ENCODE results near the gene PABPN1.

PABPN1 gene

GRCh38 chr14:23319746-23320583 lies 1.3 kb upstream of the PABPN1 start:
- Histone ChIP-seq H3K27ac (ENCODE audit: low read length) (peak overlapping the region; percentile 86), H3K27me3 (replicated peaks; ENCODE audit: insufficient read depth, low read length) (no peaks in the 10 kb centered on the region), H3K79me2 (ENCODE audit: low read length) (peaks cover 18% of the 10 kb centered on the region), H3K9me2 (replicated peaks; ENCODE audit: insufficient read depth, low read length) (no peaks in the 10 kb centered on the region), H3K9ac (ENCODE audit: low read length) (peak overlapping the region; percentile 24; the same call in 1 of the 2 replicates), H3F3A (ENCODE audit: insufficient read depth, low read length) (no peaks in the 10 kb centered on the region), H2AFZ (ENCODE audit: low read length) (peak overlapping the region; percentile 50), H3K4me1 (ENCODE audit: low read length) (no peaks in the 10 kb centered on the region), H3K4me3 (ENCODE audit: low read length) (peak overlapping the region; percentile 63), H3K4me2 (ENCODE audit: low read depth, low read length) (peak overlapping the region; percentile 48), H3K36me3 (replicated peaks; ENCODE audit: insufficient read depth, low read length) (no peaks in the 10 kb centered on the region), H3K9me3 (replicated peaks; ENCODE audit: insufficient read depth, low read length) (no peaks in the 10 kb centered on the region), H4K20me1 (ENCODE audit: insufficient read depth, low read length) (no peaks in the 10 kb centered on the region)
- no peak for DNase-seq
- TF ChIP-seq CTCF (IDR thresholded peaks at IDR 0.05; ENCODE audit: low read length) (no peak), EZH2phosphoT487 (IDR thresholded peaks at IDR 0.05; ENCODE audit: low read length) (no peak), EZH2 (optimal IDR thresholded peaks at IDR 0.05; ENCODE audit: low read depth, low read length) (no peak)

GRCh38 chr14:23321572-23322547 lies 603 bp downstream of the PABPN1 start:
- Histone ChIP-seq H3K36me3 (replicated peaks; ENCODE audit: insufficient read depth, low read length) (no peaks in the 10 kb centered on the region), H3K9me3 (replicated peaks; ENCODE audit: insufficient read depth, low read length) (no peaks in the 10 kb centered on the region), H3F3A (ENCODE audit: insufficient read depth, low read length) (no peaks in the 10 kb centered on the region), H3K4me2 (ENCODE audit: low read depth, low read length) (peak overlapping the region; percentile 86), H4K20me1 (ENCODE audit: insufficient read depth, low read length) (no peaks in the 10 kb centered on the region), H3K27me3 (replicated peaks; ENCODE audit: insufficient read depth, low read length) (no peaks in the 10 kb centered on the region), H3K79me2 (ENCODE audit: low read length) (peaks cover 18% of the 10 kb centered on the region), H3K9me2 (replicated peaks; ENCODE audit: insufficient read depth, low read length) (no peaks in the 10 kb centered on the region), H3K4me3 (ENCODE audit: low read length) (peak overlapping the region; percentile 76), H3K9ac (ENCODE audit: low read length) (peak overlapping the region; percentile 74), H3K4me1 (ENCODE audit: low read length) (no peaks in the 10 kb centered on the region), H3K27ac (ENCODE audit: low read length) (no peak overlapping the region), H2AFZ (ENCODE audit: low read length) (no peak overlapping the region)
- DNase-seq = no peak
- TF ChIP-seq EZH2 (optimal IDR thresholded peaks at IDR 0.05; ENCODE audit: low read depth, low read length) (no peak), EZH2phosphoT487 (IDR thresholded peaks at IDR 0.05; ENCODE audit: low read length) (no peak), CTCF (IDR thresholded peaks at IDR 0.05; ENCODE audit: low read length) (no peak)

- DNase-seq = no peak
- Histone ChIP-seq H3K27ac (ENCODE audit: low read length) (no peak overlapping the region), H2AFZ (ENCODE audit: low read length) (no peak overlapping the region), H3K4me3 (ENCODE audit: low read length) (peak overlapping the region; percentile 76), H4K20me1 (ENCODE audit: insufficient read depth, low read length) (no peaks in the 10 kb centered on the region), H3K27me3 (replicated peaks; ENCODE audit: insufficient read depth, low read length) (no peaks in the 10 kb centered on the region), H3K4me1 (ENCODE audit: low read length) (peaks cover 3% of the 10 kb centered on the region; the same call in 1 of the 2 replicates), H3K9me2 (replicated peaks; ENCODE audit: insufficient read depth, low read length) (no peaks in the 10 kb centered on the region), H3F3A (ENCODE audit: insufficient read depth, low read length) (no peaks in the 10 kb centered on the region), H3K4me2 (ENCODE audit: low read depth, low read length) (peak overlapping the region; percentile 86), H3K79me2 (ENCODE audit: low read length) (peaks cover 18% of the 10 kb centered on the region), H3K9me3 (replicated peaks; ENCODE audit: insufficient read depth, low read length) (no peaks in the 10 kb centered on the region), H3K36me3 (replicated peaks; ENCODE audit: insufficient read depth, low read length) (no peaks in the 10 kb centered on the region), H3K9ac (ENCODE audit: low read length) (peak overlapping the region; percentile 74)
- TF ChIP-seq EZH2phosphoT487 (IDR thresholded peaks at IDR 0.05; ENCODE audit: low read length) = no peak
- no peak for TF ChIP-seq CTCF (IDR thresholded peaks at IDR 0.05; ENCODE audit: low read length)
- no peak for TF ChIP-seq EZH2 (optimal IDR thresholded peaks at IDR 0.05; ENCODE audit: low read depth, low read length)
Observed at GRCh38 chr14:23322568-23323517, 1.6 kb downstream of the PABPN1 start.
